GM10847 (cell line): ENCODE measurements around the gene CYB5A.

Source experiments
- POLR2A ChIP-seq: IDR thresholded peaks from 2 replicates; pipeline ENCODE4 v1.6.1; 2011; ENCODE audit not compliant: insufficient read length; ENCODE audit errors: extremely low read depth

The CYB5A gene

GRCh38 chr18:74268175-74268574 is 23.6 kb downstream of the CYB5A start:
- TF ChIP-seq POLR2A = no peak

- TF ChIP-seq POLR2A = no peak
Measured at GRCh38 chr18:74266161-74266560, 25.6 kb downstream of the CYB5A start.

GRCh38 chr18:74265546-74266098 is 26.1 kb downstream of the CYB5A start:
- no peak for TF ChIP-seq POLR2A

GRCh38 chr18:74264303-74265020 is 27.3 kb downstream of the CYB5A start:
- TF ChIP-seq POLR2A = no peak

- no peak for TF ChIP-seq POLR2A
Measured at GRCh38 chr18:74261053-74261713, 30.6 kb downstream of the CYB5A start.

GRCh38 chr18:74259347-74259746 is 32.4 kb downstream of the CYB5A start:
- TF ChIP-seq POLR2A = no peak

- no peak for TF ChIP-seq POLR2A
Measured at GRCh38 chr18:74257083-74257482, 34.7 kb downstream of the CYB5A start.

GRCh38 chr18:74256190-74256589 is 35.6 kb downstream of the CYB5A start:
- no peak for TF ChIP-seq POLR2A

GRCh38 chr18:74255131-74255616 is 36.6 kb downstream of the CYB5A start:
- no peak for TF ChIP-seq POLR2A

- TF ChIP-seq POLR2A = no peak
Measured at GRCh38 chr18:74252039-74252395, 39.7 kb downstream of the CYB5A start.

GRCh38 chr18:74251297-74252038 is 40.3 kb downstream of the CYB5A start:
- TF ChIP-seq POLR2A = no peak

- no peak for TF ChIP-seq POLR2A
Measured at GRCh38 chr18:74250131-74250530, 41.6 kb downstream of the CYB5A start.

- TF ChIP-seq POLR2A = no peak
Measured at GRCh38 chr18:74249181-74249968, 42.4 kb downstream of the CYB5A start.

GRCh38 chr18:74248595-74248994 is 43.2 kb downstream of the CYB5A start:
- no peak for TF ChIP-seq POLR2A

GRCh38 chr18:74248189-74248588 is 43.6 kb downstream of the CYB5A start:
- no peak for TF ChIP-seq POLR2A
